H1 (cell line): ENCODE data around the gene COMP. TPM values are rescaled to one million over a fixed set of nuclear protein-coding genes. Genes with fewer than 3 reads are reported as not detected.

Experiments used
- CTCF ChIA-PET: fragments of 300-600 bp; sonication (Branson Sonifier 250); formaldehyde crosslinking; loops from one replicate; lab custom pipeline; 2021; ENCODE audit not compliant: partially characterized antibody; lab: Charles Lee
- POLR2A ChIA-PET: fragments of 300-600 bp; sonication (Branson Sonifier 250); formaldehyde crosslinking; loops from one replicate; lab custom pipeline; 2021; ENCODE audit warnings: inconsistent platforms; ENCODE audit not compliant: partially characterized antibody; lab: Charles Lee
- DNase-seq, 2 experiments: peaks; one replicate each; pipeline versions ENCODE4 v3.0.0 to v3.0.0-alpha.2; 2010 to 2022; ENCODE audit warnings: low spot score in 2 of 2, low read depth in 1 of 2, mixed read lengths in 1 of 2
- FAIRE-seq: peaks from 2 replicates; lab custom pipeline; 2011; peaks lifted over from hg19 to GRCh38; lab: Jason Lieb, UNC
- H2AFZ ChIP-seq: 2 replicates; pipeline ENCODE4 v1.8.1; 2012; ENCODE audit warnings: low read length, inconsistent platforms
- H2AK5ac ChIP-seq: 2 replicates; pipeline ENCODE4 v1.6.1; 2013; ENCODE audit warnings: low read depth, low read length
- H2BK120ac ChIP-seq: replicated peaks from 2 replicates; pipeline ENCODE3; 2013; ENCODE audit warnings: low read depth, low read length, inconsistent platforms
- H2BK12ac ChIP-seq: 2 replicates; pipeline ENCODE4 v1.6.1; 2013; ENCODE audit warnings: low read depth, low read length
- H2BK15ac ChIP-seq: 2 replicates; pipeline ENCODE4 v1.6.1; 2013; ENCODE audit warnings: low read length
- H2BK20ac ChIP-seq: 2 replicates; pipeline ENCODE4 v1.6.1; 2013; ENCODE audit warnings: low read length
- H2BK5ac ChIP-seq: 2 replicates; pipeline ENCODE4 v1.6.1; 2013; ENCODE audit warnings: low read depth, low read length
- H3K14ac ChIP-seq: 2 replicates; pipeline ENCODE4 v1.6.1; 2013; ENCODE audit warnings: inconsistent platforms; ENCODE audit not compliant: insufficient read length
- H3K18ac ChIP-seq: 2 replicates; pipeline ENCODE4 v1.6.1; 2013; ENCODE audit warnings: low read length; ENCODE audit errors: extremely low read depth
- H3K23ac ChIP-seq: 2 replicates; pipeline ENCODE4 v1.6.1; 2013; ENCODE audit warnings: inconsistent platforms; ENCODE audit not compliant: insufficient read length
- H3K23me2 ChIP-seq: 2 replicates; pipeline ENCODE4 v1.6.1; 2013; ENCODE audit warnings: low read depth, low read length
- H3K27ac ChIP-seq: 2 replicates; pipeline ENCODE4 v1.6.1; 2011; ENCODE audit warnings: low read depth, low read length, inconsistent platforms
- H3K27me3 ChIP-seq, 4 experiments: replicated peaks in 1 of 4; 1 replicate in 1 of 4; 2 replicates in 3 of 4; pipeline versions ENCODE4 v1.6.1 to v1.8.1; 2011 to 2013; ENCODE audit warnings: low read length in 3 of 4, mild to moderate bottlenecking in 3 of 4, inconsistent platforms in 2 of 4, mixed read lengths in 2 of 4, moderate library complexity in 1 of 4; ENCODE audit not compliant: control insufficient read depth in 3 of 4, insufficient read depth in 3 of 4; ENCODE audit errors: extremely low read depth in 1 of 4
- H3K36me3 ChIP-seq, 4 experiments: 2 replicates each; pipeline versions ENCODE4 v1.6.1 to v1.8.1; 2011 to 2013; ENCODE audit warnings: mild to moderate bottlenecking in 4 of 4, low read length in 3 of 4, moderate library complexity in 2 of 4, control low read depth in 1 of 4, inconsistent platforms in 1 of 4; ENCODE audit not compliant: insufficient read depth in 4 of 4, control insufficient read depth in 2 of 4
- H3K4ac ChIP-seq: replicated peaks from 2 replicates; pipeline ENCODE3; 2013; ENCODE audit warnings: low read length, low read depth, mixed read lengths, inconsistent platforms; ENCODE audit not compliant: insufficient read length
- H3K4me1 ChIP-seq, 4 experiments: replicated peaks in 1 of 4; 1 replicate in 1 of 4; 2 replicates in 3 of 4; pipeline versions ENCODE4 v1.6.1 to v1.8.1; 2011 to 2013; ENCODE audit warnings: low read length in 3 of 4, inconsistent platforms in 2 of 4, mixed read lengths in 1 of 4; ENCODE audit not compliant: insufficient read depth in 4 of 4, control insufficient read depth in 3 of 4
- H3K4me2 ChIP-seq, 2 experiments: 2 replicates each; pipeline versions ENCODE4 v1.6.1 to v1.8.1; 2011 to 2013; ENCODE audit warnings: low read depth in 2 of 2, low read length in 2 of 2, control low read depth in 1 of 2, inconsistent platforms in 1 of 2, mild to moderate bottlenecking in 1 of 2; ENCODE audit not compliant: insufficient read depth in 1 of 2
- H3K4me3 ChIP-seq, 4 experiments: fragments of 200-600, 300-600 bp in 1 of 4; sonication (generic), shearing (Covaris generic), sonication (Bioruptor Twin) in 1 of 4; 2 replicates each; pipeline versions ENCODE4 v1.5.1 to v1.8.1; 2011 to 2016; ENCODE audit warnings: low read length in 4 of 4, low read depth in 3 of 4, control low read depth in 2 of 4, inconsistent platforms in 2 of 4, mild to moderate bottlenecking in 2 of 4, mixed read lengths in 1 of 4, moderate library complexity in 1 of 4; ENCODE audit not compliant: insufficient read depth in 2 of 4; ENCODE audit errors: extremely low read depth in 1 of 4
- H3K56ac ChIP-seq: replicated peaks from 2 replicates; pipeline ENCODE3; 2013; ENCODE audit warnings: low read depth, mild to moderate bottlenecking, mixed read lengths, low read length, inconsistent platforms; ENCODE audit not compliant: insufficient read length
- H3K79me1 ChIP-seq: 2 replicates; pipeline ENCODE4 v1.6.1; 2013; ENCODE audit warnings: low read depth, low read length, control low read depth
- H3K79me2 ChIP-seq, 2 experiments: 2 replicates each; pipeline versions ENCODE4 v1.6.1 to v1.8.1; 2012 to 2013; ENCODE audit warnings: low read length in 2 of 2, mild to moderate bottlenecking in 2 of 2, inconsistent platforms in 1 of 2; ENCODE audit not compliant: insufficient read depth in 2 of 2, control insufficient read depth in 1 of 2
- H3K9ac ChIP-seq, 4 experiments: replicated peaks in 1 of 4; 1 replicate in 1 of 4; 2 replicates in 3 of 4; pipeline versions ENCODE4 v1.6.1 to v1.8.1; 2011 to 2013; ENCODE audit warnings: low read depth in 3 of 4, low read length in 3 of 4, control low read depth in 2 of 4, mild to moderate bottlenecking in 2 of 4, moderate library complexity in 2 of 4, inconsistent platforms in 1 of 4; ENCODE audit errors: extremely low read depth in 1 of 4
- H3K9me3 ChIP-seq, 2 experiments: 2 replicates each; pipeline versions ENCODE4 v1.6.1 to v1.8.1; 2012 to 2013; ENCODE audit warnings: mild to moderate bottlenecking in 2 of 2, moderate library complexity in 2 of 2, control low read depth in 1 of 2, inconsistent platforms in 1 of 2, low read depth in 1 of 2, low read length in 1 of 2, mixed read lengths in 1 of 2; ENCODE audit not compliant: insufficient read depth in 2 of 2
- H4K20me1 ChIP-seq, 2 experiments: replicated peaks in 1 of 2; 2 replicates each; pipeline versions ENCODE3 to v1.8.1; 2011 to 2013; ENCODE audit warnings: inconsistent platforms in 2 of 2, low read length in 2 of 2, mild to moderate bottlenecking in 1 of 2; ENCODE audit not compliant: insufficient read depth in 2 of 2, control insufficient read depth in 1 of 2
- H4K5ac ChIP-seq: 2 replicates; pipeline ENCODE4 v1.6.1; 2013; ENCODE audit warnings: low read length, low read depth, mixed read lengths, inconsistent platforms; ENCODE audit not compliant: insufficient read length
- H4K8ac ChIP-seq: 2 replicates; pipeline ENCODE4 v1.8.0; 2013; ENCODE audit warnings: mild to moderate bottlenecking, moderate library complexity, low read length, inconsistent platforms; ENCODE audit not compliant: insufficient read depth; ENCODE audit errors: extremely low read depth
- H4K91ac ChIP-seq: replicated peaks from 2 replicates; pipeline ENCODE3; 2013; ENCODE audit warnings: low read length, mixed read lengths, inconsistent platforms; ENCODE audit not compliant: insufficient read length
- BACH1 ChIP-seq: IDR thresholded peaks from 2 replicates; pipeline ENCODE4 v1.6.1; 2012; ENCODE audit warnings: low read length, improper control_type of control experiment
- CHD1 ChIP-seq: IDR thresholded peaks from 2 replicates; pipeline ENCODE4 v1.6.1; 2012; ENCODE audit warnings: low read depth, low read length, improper control_type of control experiment
- EGR1 ChIP-seq: IDR thresholded peaks from 2 replicates; pipeline ENCODE4 v1.6.1; 2011; ENCODE audit warnings: low read depth, low read length, borderline replicate concordance
- EZH2 ChIP-seq: fragments of 200-600 bp; sonication (generic); IDR thresholded peaks from 2 replicates; pipeline ENCODE4 v1.7.1; 2012; ENCODE audit warnings: low read depth, mild to moderate bottlenecking, moderate library complexity, low read length, inconsistent platforms; ENCODE audit not compliant: severe bottlenecking
- PHF8 ChIP-seq: fragments of 200-600 bp; sonication (generic); conservative IDR thresholded peaks from 2 replicates; pipeline ENCODE4 v1.7.1; 2012; ENCODE audit warnings: low read depth, mild to moderate bottlenecking, inconsistent platforms, low read length, moderate library complexity
- RBBP5 ChIP-seq: IDR thresholded peaks from 2 replicates; pipeline ENCODE4 v1.7.1; 2012; ENCODE audit warnings: low read depth, mild to moderate bottlenecking, inconsistent platforms, low read length, moderate library complexity, borderline replicate concordance
- RNF2 ChIP-seq: fragments of 200-900, 300-1000 bp; sonication (generic); IDR thresholded peaks from 2 replicates; pipeline ENCODE4 v1.7.1; 2016; ENCODE audit warnings: borderline replicate concordance, low read depth, mild to moderate bottlenecking, antibody characterized with exemption, low read length; ENCODE audit not compliant: poor library complexity, severe bottlenecking; ENCODE audit errors: missing control alignments
- TAF1 ChIP-seq: IDR thresholded peaks from 2 replicates; pipeline ENCODE4 v1.6.1; 2011; ENCODE audit warnings: mild to moderate bottlenecking, low read depth, low read length
- TAF7 ChIP-seq: optimal IDR thresholded peaks from 2 replicates; pipeline ENCODE3; 2011; ENCODE audit warnings: low read depth, mild to moderate bottlenecking, inconsistent platforms, low read length, moderate library complexity, borderline replicate concordance
- WGBS, 2 experiments: shearing (Covaris generic) in 1 of 2; methylation state at CpG; one replicate each; pipeline versions ENCODE4 v1.1.6 to v1.1.7; 2013 to 2015; ENCODE audit warnings: low lambda C conversion rate in 2 of 2, mixed read lengths in 2 of 2, inconsistent platforms in 1 of 2, low coverage in 1 of 2, missing lambda C conversion rate in 1 of 2; ENCODE audit not compliant: insufficient replicate concordance in 2 of 2, insufficient coverage in 1 of 2, insufficient read length in 1 of 2; ENCODE audit errors: extremely low coverage in 1 of 2, missing lambda C conversion rate in 1 of 2; 5-methylcytosine and 5-hydroxymethylcytosine counted together
- polyA plus RNA-seq, 7 experiments: library from polyadenylated mRNA; depleted of rRNA in 3 of 7; stranded (reverse) in 5 of 7; unstranded in 2 of 7; fragments of >200 nt in 5 of 7; fragments of 200-250 nt in 2 of 7; gene quantifications; 1 replicate in 5 of 7; 2 replicates in 1 of 7; 4 replicates in 1 of 7; pipeline versions ENCODE4 v1.2.1 to v1.2.3, GENCODE V29; 2011 to 2013; ENCODE audit warnings: missing spikeins in 2 of 7, mixed read lengths in 2 of 7
- total RNA-seq: library from RNA; stranded (reverse); fragmentation: NEBNext Ultra II Directional; extraction: Animal tissue kit (Norgen Biotek cat#: 25700); gene quantifications from 2 replicates; pipeline ENCODE4 v1.2.1, GENCODE V29; 2021

COMP gene
- total and polyA plus RNA-seq, 2 of the 8 experiments (the other 6 are each of a cell fraction or from before 2014, with no cell fraction given), result 0.17 TPM

DNA sequence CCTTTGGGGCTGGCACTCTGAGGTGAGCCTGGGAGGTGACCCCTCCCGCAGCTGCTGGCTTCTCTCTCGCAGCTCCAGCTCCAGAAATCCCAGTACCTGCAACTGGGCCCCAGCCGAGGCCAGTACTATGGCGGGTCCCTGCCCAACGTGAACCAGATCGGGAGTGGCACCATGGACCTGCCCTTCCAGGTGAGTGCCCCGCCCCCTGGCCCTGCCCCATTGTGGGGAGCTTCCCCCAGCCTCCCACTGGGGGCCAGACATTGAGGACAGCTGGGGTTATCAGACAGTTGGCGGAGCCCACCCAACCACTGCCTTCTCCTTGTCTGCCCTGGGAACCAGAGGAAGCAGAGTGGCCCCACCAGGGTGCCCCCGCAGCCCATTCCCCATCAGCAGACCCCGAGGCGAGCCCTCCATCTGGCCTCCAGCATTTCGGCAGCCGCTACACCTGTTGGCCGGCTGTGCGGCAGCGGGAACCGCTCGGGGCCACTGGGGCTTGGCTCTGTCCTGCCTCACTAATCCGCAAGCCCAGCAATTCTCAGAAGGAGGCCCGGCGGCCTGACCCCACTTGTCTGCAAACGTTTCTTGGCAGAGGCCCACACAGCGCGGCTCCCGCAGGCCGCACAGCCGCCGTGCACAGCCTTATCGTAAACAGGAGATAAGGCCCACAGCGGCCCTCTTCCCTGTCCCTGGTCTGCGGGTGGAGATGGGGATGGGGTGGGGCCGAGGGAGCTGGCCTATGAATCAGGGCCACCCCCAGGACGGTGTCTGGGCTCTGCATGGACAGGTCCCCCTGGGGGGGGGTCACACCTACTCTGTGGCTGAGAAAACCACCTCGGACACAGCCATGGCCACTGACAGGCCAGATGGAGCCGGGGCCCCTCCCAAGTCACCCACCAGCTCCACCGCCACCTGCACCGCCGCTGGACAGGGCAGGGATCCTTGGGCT lies 48.0 kb downstream of the COMP start:
- Histone ChIP-seq H2BK120ac (no peak overlapping the region), H3K79me1 (peaks cover 2% of the 10 kb centered on the region; the same call in 1 of the 2 replicates), H4K8ac (no peak overlapping the region; the same call in 1 of the 2 replicates), H3K4me2 (no peak overlapping the region), H3K27ac (no peak overlapping the region), H3K4me3 (no peak overlapping the region), H3K14ac (no peak overlapping the region), H2AFZ (no peak overlapping the region), H4K20me1 (peaks cover 2 to 3% of the 10 kb centered on the region in 2 experiments), H2BK5ac (no peak overlapping the region), H3K9me3 (no peaks in the 10 kb centered on the region), H3K9ac (no peak overlapping the region), H3K56ac (no peak overlapping the region), H3K23ac (no peak overlapping the region), H3K23me2 (no peaks in the 10 kb centered on the region; the same call in 1 of the 2 replicates), H2AK5ac (no peak overlapping the region), H3K4me1 (peaks cover 0 to 15% (median 4%) of the 10 kb centered on the region in 4 experiments; a peak in 6 of 7 replicates), H4K91ac (no peak overlapping the region), H4K5ac (no peak overlapping the region), H3K18ac (no peak overlapping the region), H3K4ac (no peak overlapping the region), H3K27me3 (no peaks in the 10 kb centered on the region), H2BK15ac (no peak overlapping the region), H3K36me3 (no peaks in the 10 kb centered on the region), H2BK12ac (no peak overlapping the region), H3K79me2 (no peaks in the 10 kb centered on the region), H2BK20ac (no peak overlapping the region)
- POLR2A ChIA-PET, result interaction anchor here (0.6 to 0.9 kb wide), 3 partner anchors 12 to 184 kb away, joined by 3 read pairs; no protein-coding TSS in a partner anchor
- no peak for TF ChIP-seq CHD1
- no peak for TF ChIP-seq TAF1
- no peak for TF ChIP-seq PHF8
- no peak for TF ChIP-seq RBBP5
- TF ChIP-seq BACH1, result no peak
- TF ChIP-seq RNF2, result no peak
- no peak for TF ChIP-seq EZH2
- TF ChIP-seq TAF7, result no peak
- no peak for TF ChIP-seq EGR1
- DNase-seq (no peak), FAIRE-seq (no peak)
- CTCF ChIA-PET, result interaction anchor here (0.5 to 1.7 kb wide), 6 partner anchors 14 to 1664 kb away, joined by 3 to 6 read pairs (median 4); no protein-coding TSS in a partner anchor
- 86% methylated on average over 29 of the region's 38 CpGs; no CpG with 5 or more reads in 1 of the 2 experiments for WGBS, 2 experiments
